HG03439 (cell line): ENCODE data around the gene PRELID2.
"Not testable (repeated sequence)": the region's sequence is repeated elsewhere in the genome, so short reads cannot be mapped to it uniquely, and the experiment has no call there.

ENCODE experiments used
- ATAC-seq: cut with Tn5 transposase; IDR thresholded peaks from one replicate; pipeline ENCODE4 v1.9.1; 2021; ENCODE audit warnings: mild to moderate bottlenecking, moderate library complexity; ENCODE audit not compliant: unreplicated experiment

Gene PRELID2

DNA sequence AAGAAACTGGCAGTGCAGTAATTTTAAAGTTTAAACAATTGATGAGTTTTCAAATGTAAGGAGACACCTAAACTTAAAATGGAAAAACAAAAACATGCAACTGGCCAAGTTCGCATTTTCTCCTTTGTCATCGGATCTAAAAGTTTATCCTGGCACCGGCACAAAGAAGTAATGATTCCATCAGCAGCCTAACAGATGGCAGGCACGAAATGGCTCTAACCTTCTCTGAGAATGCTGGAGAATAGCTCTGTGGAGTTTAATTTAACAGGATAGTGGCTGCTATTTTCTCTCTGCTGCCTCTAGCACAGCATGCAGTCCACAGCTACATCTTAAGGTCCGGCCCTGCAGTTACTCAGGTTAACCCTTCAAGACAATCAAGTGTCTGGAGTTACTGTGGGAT, 82.2 kb downstream of the PRELID2 start:
- no peak for ATAC-seq

DNA sequence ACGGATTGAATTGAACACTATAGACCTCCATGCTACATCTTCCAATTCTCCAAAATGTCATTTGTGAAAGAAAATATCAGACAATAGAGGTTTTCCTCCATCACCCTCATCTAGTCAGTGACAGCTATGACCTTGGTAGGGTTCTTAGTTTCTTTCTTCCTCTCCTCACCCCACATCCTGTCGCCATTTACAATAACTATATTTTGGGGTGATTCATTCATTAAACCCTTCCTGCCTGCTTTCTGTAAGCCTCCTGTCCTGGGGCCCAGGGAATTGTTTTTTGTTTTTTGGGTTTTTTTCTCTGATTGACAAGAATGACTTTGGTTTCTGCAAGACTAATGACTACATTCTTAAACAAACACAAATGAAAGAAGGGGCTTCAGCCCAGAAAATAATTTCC, 82.6 kb downstream of the PRELID2 start:
- no peak for ATAC-seq

DNA sequence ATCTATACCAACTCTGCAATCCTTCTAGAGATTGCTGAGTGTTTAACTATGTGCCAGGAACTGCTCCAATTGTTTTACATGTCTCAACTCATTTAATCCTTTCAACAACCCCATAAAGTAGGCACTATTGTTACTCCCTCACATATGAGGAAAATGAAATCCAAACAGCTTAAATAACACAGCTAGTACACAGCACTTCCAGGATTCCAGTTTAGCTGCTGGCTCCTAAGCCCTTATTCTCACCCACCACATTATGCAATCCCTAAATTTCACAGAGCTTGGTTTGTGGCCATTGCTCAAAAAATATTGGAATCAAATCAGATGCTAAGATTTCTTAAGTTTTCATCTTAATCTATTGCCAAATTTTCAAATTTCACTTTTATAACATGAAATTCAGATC, 84.9 kb downstream of the PRELID2 start:
- no peak for ATAC-seq

DNA sequence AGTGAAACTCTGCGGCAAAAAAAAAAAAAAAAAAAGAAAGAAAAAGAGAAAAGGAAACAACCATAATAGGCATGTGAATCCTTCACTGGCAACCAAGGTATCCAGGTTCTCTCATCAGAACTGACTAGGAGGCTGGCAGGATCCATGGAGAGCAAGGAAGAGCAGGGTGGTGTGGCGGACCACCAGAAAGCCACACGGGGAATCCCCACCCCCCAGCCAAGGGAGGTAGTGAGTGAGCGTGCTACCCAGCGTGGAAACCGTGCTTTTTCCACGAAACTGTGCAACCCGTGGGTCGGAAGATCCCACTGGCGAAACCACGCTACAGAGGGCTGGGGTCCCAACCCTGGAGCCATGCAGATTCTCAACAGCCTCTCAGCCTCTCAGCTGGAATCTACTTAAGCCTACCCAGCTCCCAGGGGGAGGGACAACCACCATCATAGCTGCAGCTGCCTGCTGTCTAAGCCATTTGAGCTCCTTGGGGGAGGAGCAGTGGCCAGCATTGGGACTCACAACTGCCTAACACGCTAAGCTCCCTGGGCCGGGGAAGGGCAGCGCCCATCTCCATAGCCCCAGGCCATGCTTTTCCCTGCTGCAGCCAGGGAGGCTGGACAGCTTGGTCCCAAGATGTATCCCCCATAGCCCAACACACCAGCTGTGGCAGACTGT, 91.6 kb downstream of the PRELID2 start:
- no peak for ATAC-seq

DNA sequence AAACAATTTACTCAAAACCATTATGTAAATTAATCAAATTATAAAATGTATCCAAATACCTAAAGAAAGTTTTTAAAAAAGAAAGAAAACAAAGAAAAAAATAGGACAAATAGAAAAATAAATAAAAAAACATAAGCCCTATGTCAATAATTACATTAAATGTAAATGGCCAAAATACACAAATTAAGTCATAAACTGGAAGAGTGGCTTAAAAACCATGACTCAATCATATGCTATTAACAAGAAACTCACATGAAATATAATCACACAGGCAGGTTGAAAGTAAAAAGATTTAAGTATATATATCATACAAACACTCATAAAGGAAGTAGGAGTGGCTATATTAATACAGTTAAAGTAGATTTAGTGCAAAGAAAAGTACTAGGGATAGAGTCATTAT, 95.3 kb downstream of the PRELID2 start:
- no peak for ATAC-seq

DNA sequence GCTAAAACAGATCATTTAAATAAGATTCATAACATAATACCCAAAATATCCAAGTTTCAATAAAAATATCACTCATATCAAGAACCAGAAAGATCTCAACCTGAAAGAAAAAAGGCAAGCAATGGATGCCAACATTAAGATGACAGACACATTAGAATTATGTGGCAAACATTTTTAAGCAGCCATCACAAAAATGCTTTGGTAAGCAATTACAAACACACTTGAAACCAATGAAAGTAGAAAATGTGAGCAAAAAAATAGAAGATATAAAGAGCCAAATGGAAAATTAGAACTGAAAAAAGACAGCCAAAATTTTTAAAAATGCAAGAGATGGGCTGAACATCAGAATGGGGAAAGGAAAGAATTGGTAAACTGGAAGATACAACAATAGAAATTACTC, 96.9 kb downstream of the PRELID2 start:
- ATAC-seq = no peak

DNA sequence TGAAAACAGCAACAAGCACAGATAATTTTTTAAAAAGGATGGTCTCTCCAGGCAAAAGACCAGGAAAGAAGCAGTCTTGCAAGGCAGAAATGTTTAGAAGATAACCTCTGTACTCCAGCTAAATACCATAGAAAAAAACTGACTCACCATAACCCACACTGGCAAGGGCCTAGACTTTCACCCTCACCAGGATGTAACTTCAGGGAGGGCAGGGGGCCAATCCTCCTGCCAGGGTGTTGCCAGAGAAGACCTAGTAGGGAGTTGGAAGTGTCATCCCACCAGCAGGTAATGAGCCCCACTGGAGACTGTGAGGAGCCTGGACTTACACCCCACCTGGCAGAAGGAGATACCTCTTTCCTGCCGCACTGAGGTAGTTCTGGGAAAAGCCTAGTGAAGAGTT, 97.6 kb downstream of the PRELID2 start:
- no peak for ATAC-seq

DNA sequence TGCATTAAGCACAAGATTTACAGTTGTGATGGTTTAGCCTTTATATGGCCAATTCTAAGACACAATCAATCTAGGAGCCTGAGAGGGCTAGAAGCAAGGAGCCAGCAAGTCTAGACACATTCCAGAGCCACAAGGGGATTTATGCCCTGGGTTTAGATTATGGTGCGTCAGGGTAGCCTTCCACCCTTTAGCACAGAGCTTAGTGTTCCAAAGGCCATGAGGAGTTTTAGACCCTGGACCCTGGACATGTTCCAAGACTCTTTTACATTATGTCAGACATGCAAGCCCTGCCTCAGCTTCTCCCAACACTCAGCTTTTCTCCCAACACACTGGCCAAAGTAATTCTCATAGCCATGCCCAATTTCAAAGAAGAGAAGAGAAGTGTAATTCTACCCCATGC, 105.2 kb downstream of the PRELID2 start:
- not testable (repeated sequence) for ATAC-seq

DNA sequence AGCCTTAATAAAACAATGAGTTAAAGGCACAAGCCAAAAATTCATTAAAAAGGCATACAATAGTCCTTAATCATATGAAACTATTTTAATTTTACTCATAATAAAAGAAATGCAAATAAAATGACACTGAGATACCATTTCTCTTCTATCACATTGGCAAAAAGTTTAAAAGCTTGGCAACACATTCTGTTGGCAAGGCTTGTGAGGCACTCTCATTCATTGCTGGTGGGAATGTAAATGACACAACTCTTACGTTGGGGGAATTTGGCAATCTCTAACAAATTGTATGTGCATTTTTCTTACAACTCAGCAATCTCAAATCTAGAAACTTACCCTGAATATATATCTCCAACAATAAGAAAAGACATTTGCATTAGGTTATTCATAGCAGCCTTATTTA, 111.6 kb downstream of the PRELID2 start:
- no peak for ATAC-seq

DNA sequence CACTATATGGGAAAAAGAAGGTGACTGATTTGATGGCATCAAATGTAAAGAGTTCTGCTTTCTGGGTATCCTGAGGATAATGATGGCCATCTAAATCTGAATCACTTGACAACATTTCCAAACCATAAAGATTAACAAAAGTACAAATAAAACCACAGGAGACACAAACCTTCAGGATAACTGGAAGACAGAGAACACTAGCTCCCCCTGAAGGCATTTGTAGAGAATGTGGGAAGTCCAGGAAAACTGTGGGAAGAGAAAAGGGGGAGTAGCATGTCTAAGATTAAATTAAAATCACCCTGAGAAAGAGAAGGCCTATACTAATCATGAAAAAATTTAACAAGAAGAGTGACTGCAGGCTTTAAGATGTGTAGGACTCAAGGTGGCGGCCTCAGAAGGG, 116.2 kb downstream of the PRELID2 start:
- ATAC-seq = no peak

DNA sequence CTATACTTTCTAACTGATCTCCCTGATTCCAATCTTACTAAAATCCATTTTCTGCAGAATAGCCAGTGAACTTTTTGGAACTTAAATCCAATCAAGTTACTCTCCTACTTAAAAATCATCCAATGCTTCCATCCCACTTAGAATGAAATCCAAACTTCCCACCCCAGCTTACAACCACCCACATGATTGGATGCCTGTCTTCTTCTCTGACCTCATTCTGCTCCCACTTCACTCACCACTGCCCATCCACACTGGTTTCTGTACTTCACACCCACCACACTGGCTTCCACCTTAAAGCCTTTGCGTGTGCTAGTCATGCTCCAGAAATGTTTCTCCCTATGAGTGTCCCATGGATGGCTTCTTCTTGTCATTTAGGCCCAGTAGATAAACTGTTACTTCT, 119.7 kb downstream of the PRELID2 start:
- no peak for ATAC-seq

DNA sequence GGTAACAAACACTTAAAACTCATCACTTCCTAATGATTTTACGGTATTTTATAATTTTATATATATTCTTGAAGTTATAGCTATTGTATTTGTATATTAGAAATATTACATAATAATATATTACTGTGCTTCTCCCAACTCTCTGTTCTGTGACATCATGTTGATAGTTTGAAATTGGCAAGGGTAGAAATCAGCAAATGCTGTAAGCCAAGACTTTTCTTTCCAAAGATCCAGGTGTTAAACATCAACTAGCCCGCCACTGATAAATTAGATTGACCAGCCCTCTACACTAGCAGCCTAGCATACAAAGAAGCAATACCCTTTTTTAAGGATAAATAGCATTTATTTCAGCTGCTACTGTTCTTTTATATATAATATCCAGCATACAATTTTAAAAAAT, 122.9 kb downstream of the PRELID2 start:
- ATAC-seq = no peak

DNA sequence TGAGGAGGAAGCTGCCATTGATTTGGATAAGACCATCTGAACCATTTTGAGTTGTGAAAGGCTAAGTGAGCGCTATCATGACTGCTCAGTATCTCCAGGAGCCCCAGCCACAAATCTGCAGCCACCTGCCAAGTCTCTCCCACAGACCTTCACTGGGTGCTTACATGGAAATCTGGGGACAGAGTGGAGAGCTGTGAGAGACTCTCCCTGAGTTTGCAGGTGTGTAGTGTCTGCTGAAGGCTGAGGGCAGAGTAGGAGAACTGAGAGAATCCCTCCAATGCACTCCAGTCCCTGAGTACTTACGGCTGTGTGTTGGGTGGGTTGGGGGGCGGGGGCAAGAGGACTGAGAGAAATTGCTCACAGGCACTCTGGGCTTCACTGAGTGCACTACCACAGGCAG, 123.7 kb downstream of the PRELID2 start:
- no peak for ATAC-seq
